ENCODE results near the gene MAP1LC3C.

The MAP1LC3C gene

GRCh38 chr1:241999026-241999425 lies at the start of gene MAP1LC3C:
Gene MAP1LC3C, minus strand, starts transcription at chr1:241999098. Its CDS starts 90 bp downstream, at chr1:241999008.
- Mint-ChIP-seq H3K4me1 (peaks cover 6% of the 10 kb centered on the region), H3K9me3 (no peaks in the 10 kb centered on the region), H3K4me3 (peak within 1 kb of the TSS; percentile 45), H3K27ac (no peak within 1 kb of the TSS), H3K36me3 (no peaks in the 10 kb centered on the region)
- no peak for DNase-seq (ENCODE audit: low spot score in 2 of 2)
- no peak for ATAC-seq

GRCh38 chr1:242043165-242043564 lies 44.3 kb upstream of the MAP1LC3C start:
- ATAC-seq, result no peak
- Mint-ChIP-seq H3K36me3 (no peaks in the 10 kb centered on the region), H3K27ac (no peak overlapping the region), H3K9me3 (no peaks in the 10 kb centered on the region), H3K4me3 (no peak overlapping the region), H3K4me1 (no peaks in the 10 kb centered on the region)
- peak in 1 of 2 donors; percentile 13 for DNase-seq (ENCODE audit: low spot score in 2 of 2)

GRCh38 chr1:242034392-242034791 lies 35.5 kb upstream of the MAP1LC3C start:
- H3K9me3 Mint-ChIP-seq, result no peaks in the 10 kb centered on the region
- no peak for DNase-seq (ENCODE audit: low spot score in 2 of 2)

GRCh38 chr1:242033447-242033846 lies 34.5 kb upstream of the MAP1LC3C start:
- Mint-ChIP-seq H3K4me1 (no peaks in the 10 kb centered on the region), H3K36me3 (no peaks in the 10 kb centered on the region), H3K9me3 (no peaks in the 10 kb centered on the region), H3K4me3 (no peak overlapping the region), H3K27ac (no peak overlapping the region)
- DNase-seq (ENCODE audit: low spot score in 2 of 2), result no peak
- no peak for ATAC-seq

More at GRCh38 chr1:242034392-242034791, 35.5 kb upstream of the MAP1LC3C start:
- no peak overlapping the region for H3K4me3 Mint-ChIP-seq
- no peaks in the 10 kb centered on the region for H3K36me3 Mint-ChIP-seq
- ATAC-seq, result no peak
- no peaks in the 10 kb centered on the region for H3K4me1 Mint-ChIP-seq
- no peak overlapping the region for H3K27ac Mint-ChIP-seq

GRCh38 chr1:242030071-242030470 lies 31.2 kb upstream of the MAP1LC3C start:
- Mint-ChIP-seq H3K9me3 (no peaks in the 10 kb centered on the region), H3K27ac (no peak overlapping the region), H3K4me3 (no peak overlapping the region), H3K4me1 (no peaks in the 10 kb centered on the region), H3K36me3 (no peaks in the 10 kb centered on the region)
- DNase-seq (ENCODE audit: low spot score in 2 of 2), result no peak
- ATAC-seq, result no peak

- no peaks in the 10 kb centered on the region for H3K9me3 Mint-ChIP-seq
- H3K27ac Mint-ChIP-seq, result no peak overlapping the region
- no peaks in the 10 kb centered on the region for H3K4me1 Mint-ChIP-seq
- DNase-seq (ENCODE audit: low spot score in 2 of 2), result no peak
- ATAC-seq, result no peak
- H3K36me3 Mint-ChIP-seq, result no peaks in the 10 kb centered on the region
- H3K4me3 Mint-ChIP-seq, result no peak overlapping the region
Observed at GRCh38 chr1:242025681-242026080, 26.8 kb upstream of the MAP1LC3C start.

GRCh38 chr1:242023805-242024204 lies 24.9 kb upstream of the MAP1LC3C start:
- no peaks in the 10 kb centered on the region for H3K4me1 Mint-ChIP-seq
- no peak overlapping the region for H3K27ac Mint-ChIP-seq
- DNase-seq (ENCODE audit: low spot score in 2 of 2), result no peak
- no peaks in the 10 kb centered on the region for H3K9me3 Mint-ChIP-seq
- no peaks in the 10 kb centered on the region for H3K36me3 Mint-ChIP-seq
- no peak overlapping the region for H3K4me3 Mint-ChIP-seq
- no peak for ATAC-seq

- Mint-ChIP-seq H3K27ac (no peak overlapping the region), H3K4me3 (no peak overlapping the region), H3K36me3 (no peaks in the 10 kb centered on the region)
Observed at GRCh38 chr1:242019018-242019417, 20.1 kb upstream of the MAP1LC3C start.

GRCh38 chr1:242017580-242018233 lies 18.8 kb upstream of the MAP1LC3C start:
- no peaks in the 10 kb centered on the region for H3K4me1 Mint-ChIP-seq
- H3K4me3 Mint-ChIP-seq, result no peak overlapping the region
- H3K9me3 Mint-ChIP-seq, result no peaks in the 10 kb centered on the region
- ATAC-seq, result peak; percentile 60
- no peak overlapping the region for H3K27ac Mint-ChIP-seq
- DNase-seq (ENCODE audit: low spot score in 2 of 2), result peak; percentile 3 to 51
- H3K36me3 Mint-ChIP-seq, result no peaks in the 10 kb centered on the region

More at GRCh38 chr1:242019018-242019417, 20.1 kb upstream of the MAP1LC3C start:
- no peak for DNase-seq (ENCODE audit: low spot score in 2 of 2)
- Mint-ChIP-seq H3K9me3 (no peaks in the 10 kb centered on the region), H3K4me1 (no peaks in the 10 kb centered on the region)
- no peak for ATAC-seq

- Mint-ChIP-seq H3K27ac (no peak overlapping the region), H3K4me1 (no peaks in the 10 kb centered on the region), H3K36me3 (no peaks in the 10 kb centered on the region), H3K9me3 (no peaks in the 10 kb centered on the region), H3K4me3 (no peak overlapping the region)
- DNase-seq (ENCODE audit: low spot score in 2 of 2), result no peak
- no peak for ATAC-seq
Observed at GRCh38 chr1:242016479-242016878, 17.6 kb upstream of the MAP1LC3C start.

- ATAC-seq, result peak; percentile 19
- DNase-seq (ENCODE audit: low spot score in 2 of 2), result no peak
- Mint-ChIP-seq H3K36me3 (no peaks in the 10 kb centered on the region), H3K4me1 (no peaks in the 10 kb centered on the region), H3K27ac (no peak overlapping the region), H3K4me3 (no peak overlapping the region), H3K9me3 (no peaks in the 10 kb centered on the region)
Observed at GRCh38 chr1:242011894-242012660, 13.2 kb upstream of the MAP1LC3C start.

GRCh38 chr1:242008826-242009495 lies 10.1 kb upstream of the MAP1LC3C start:
- H3K36me3 Mint-ChIP-seq, result no peaks in the 10 kb centered on the region
- no peak overlapping the region for H3K4me3 Mint-ChIP-seq
- DNase-seq (ENCODE audit: low spot score in 2 of 2), result no peak

GRCh38 chr1:242006976-242007375 lies 8.1 kb upstream of the MAP1LC3C start:
- Mint-ChIP-seq H3K27ac (no peak overlapping the region), H3K4me1 (no peaks in the 10 kb centered on the region), H3K36me3 (no peaks in the 10 kb centered on the region), H3K4me3 (no peak overlapping the region), H3K9me3 (no peaks in the 10 kb centered on the region)
- no peak for ATAC-seq
- DNase-seq (ENCODE audit: low spot score in 2 of 2), result no peak

More at GRCh38 chr1:242008826-242009495, 10.1 kb upstream of the MAP1LC3C start:
- no peak for ATAC-seq
- no peak overlapping the region for H3K27ac Mint-ChIP-seq
- H3K9me3 Mint-ChIP-seq, result no peaks in the 10 kb centered on the region
- no peaks in the 10 kb centered on the region for H3K4me1 Mint-ChIP-seq

GRCh38 chr1:242005866-242006535 lies 7.1 kb upstream of the MAP1LC3C start:
- H3K4me3 Mint-ChIP-seq, result no peak overlapping the region
- DNase-seq (ENCODE audit: low spot score in 2 of 2) (no peak), ATAC-seq (no peak)
- H3K27ac Mint-ChIP-seq, result no peak overlapping the region
- H3K9me3 Mint-ChIP-seq, result no peaks in the 10 kb centered on the region
- H3K4me1 Mint-ChIP-seq, result no peaks in the 10 kb centered on the region
- H3K36me3 Mint-ChIP-seq, result no peaks in the 10 kb centered on the region
